NB4 (cell line): ENCODE results near the gene ADRA2C.

Source experiments
- DNase-seq: peaks from one replicate; pipeline ENCODE4 v3.0.0; 2010; ENCODE audit warnings: low read depth
- H3K4me3 ChIP-seq: one replicate; pipeline ENCODE4 v1.5.1; 2011; ENCODE audit warnings: mild to moderate bottlenecking, low read depth, low read length, moderate library complexity
- MYC ChIP-seq: IDR thresholded peaks from 2 replicates; pipeline ENCODE4 v1.6.1; 2011; ENCODE audit warnings: low read depth, low read length
- POLR2A ChIP-seq: IDR thresholded peaks from 2 replicates; pipeline ENCODE4 v1.6.1; 2011; ENCODE audit warnings: mild to moderate bottlenecking; ENCODE audit not compliant: insufficient read length; ENCODE audit errors: extremely low read depth
- TF ChIP-seq, protein P1 (sequence below): IDR thresholded peaks from one replicate; pipeline ENCODE4 v1.5.1; 2012; ENCODE audit warnings: low read depth, low read length
- TF ChIP-seq, protein P2 (sequence below): IDR thresholded peaks from 2 replicates; pipeline ENCODE4 v1.6.1; 2011; ENCODE audit warnings: low read depth, low read length

The ADRA2C gene

DNA sequence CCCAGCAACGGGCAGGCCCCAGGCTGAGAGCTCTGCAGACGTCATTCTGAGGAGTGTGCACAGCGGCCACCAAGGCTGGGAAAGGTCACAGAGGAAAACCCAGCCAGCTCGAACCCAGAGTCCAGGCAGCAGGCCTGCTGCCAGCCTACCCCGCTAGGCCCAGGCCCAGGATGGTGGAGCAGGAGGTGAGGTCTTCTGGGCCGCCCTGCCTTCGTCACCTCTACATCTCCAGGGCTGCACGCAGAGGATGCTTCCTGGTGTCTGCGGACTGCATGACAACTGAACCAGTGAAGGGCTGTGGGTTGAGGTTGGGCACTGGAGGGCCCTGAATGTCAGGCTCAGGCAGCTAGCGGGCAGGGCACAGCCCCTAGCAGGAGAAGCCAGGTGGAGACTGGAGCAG, 5.8 kb upstream of the ADRA2C start:
- TF ChIP-seq, protein P1, sequence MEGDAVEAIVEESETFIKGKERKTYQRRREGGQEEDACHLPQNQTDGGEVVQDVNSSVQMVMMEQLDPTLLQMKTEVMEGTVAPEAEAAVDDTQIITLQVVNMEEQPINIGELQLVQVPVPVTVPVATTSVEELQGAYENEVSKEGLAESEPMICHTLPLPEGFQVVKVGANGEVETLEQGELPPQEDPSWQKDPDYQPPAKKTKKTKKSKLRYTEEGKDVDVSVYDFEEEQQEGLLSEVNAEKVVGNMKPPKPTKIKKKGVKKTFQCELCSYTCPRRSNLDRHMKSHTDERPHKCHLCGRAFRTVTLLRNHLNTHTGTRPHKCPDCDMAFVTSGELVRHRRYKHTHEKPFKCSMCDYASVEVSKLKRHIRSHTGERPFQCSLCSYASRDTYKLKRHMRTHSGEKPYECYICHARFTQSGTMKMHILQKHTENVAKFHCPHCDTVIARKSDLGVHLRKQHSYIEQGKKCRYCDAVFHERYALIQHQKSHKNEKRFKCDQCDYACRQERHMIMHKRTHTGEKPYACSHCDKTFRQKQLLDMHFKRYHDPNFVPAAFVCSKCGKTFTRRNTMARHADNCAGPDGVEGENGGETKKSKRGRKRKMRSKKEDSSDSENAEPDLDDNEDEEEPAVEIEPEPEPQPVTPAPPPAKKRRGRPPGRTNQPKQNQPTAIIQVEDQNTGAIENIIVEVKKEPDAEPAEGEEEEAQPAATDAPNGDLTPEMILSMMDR, result no peak
- TF ChIP-seq, protein P2, sequence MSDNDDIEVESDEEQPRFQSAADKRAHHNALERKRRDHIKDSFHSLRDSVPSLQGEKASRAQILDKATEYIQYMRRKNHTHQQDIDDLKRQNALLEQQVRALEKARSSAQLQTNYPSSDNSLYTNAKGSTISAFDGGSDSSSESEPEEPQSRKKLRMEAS, result no peak
- no peak for TF ChIP-seq POLR2A
- TF ChIP-seq MYC, result no peak
- no peak overlapping the region for H3K4me3 ChIP-seq
- no peak for DNase-seq

GRCh38 chr4:3760841-3761240, 5.3 kb upstream of the ADRA2C start:
- no peak overlapping the region for H3K4me3 ChIP-seq
- TF ChIP-seq, protein P1, result no peak
- no peak for TF ChIP-seq POLR2A
- TF ChIP-seq, protein P2, result no peak
- TF ChIP-seq MYC, result no peak
- no peak for DNase-seq

DNA sequence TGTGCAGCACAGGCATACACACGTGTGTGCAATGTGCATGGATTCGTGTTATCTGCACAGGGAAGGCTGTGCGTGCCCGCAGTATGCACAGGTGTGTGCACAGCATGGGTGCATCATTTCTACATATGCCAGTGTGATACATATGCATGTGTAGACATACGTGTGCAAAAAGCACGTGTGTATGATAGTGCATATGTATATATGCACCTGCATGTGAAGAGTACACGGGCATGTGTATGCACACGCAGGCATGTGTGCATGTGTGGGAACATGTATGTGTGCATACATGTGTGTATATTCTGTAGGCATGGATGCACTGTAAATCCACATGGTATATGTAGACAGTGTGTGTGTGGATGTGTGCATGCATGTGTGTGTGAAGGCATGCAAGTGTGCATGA, 3.9 kb upstream of the ADRA2C start:
- no peak overlapping the region for H3K4me3 ChIP-seq
- TF ChIP-seq, protein P1, result no peak
- TF ChIP-seq POLR2A (no peak), MYC (no peak)
- TF ChIP-seq, protein P2, result 0 out of 2 replicates have a peak, but pooled peaks have one; percentile 3
- no peak for DNase-seq

DNA sequence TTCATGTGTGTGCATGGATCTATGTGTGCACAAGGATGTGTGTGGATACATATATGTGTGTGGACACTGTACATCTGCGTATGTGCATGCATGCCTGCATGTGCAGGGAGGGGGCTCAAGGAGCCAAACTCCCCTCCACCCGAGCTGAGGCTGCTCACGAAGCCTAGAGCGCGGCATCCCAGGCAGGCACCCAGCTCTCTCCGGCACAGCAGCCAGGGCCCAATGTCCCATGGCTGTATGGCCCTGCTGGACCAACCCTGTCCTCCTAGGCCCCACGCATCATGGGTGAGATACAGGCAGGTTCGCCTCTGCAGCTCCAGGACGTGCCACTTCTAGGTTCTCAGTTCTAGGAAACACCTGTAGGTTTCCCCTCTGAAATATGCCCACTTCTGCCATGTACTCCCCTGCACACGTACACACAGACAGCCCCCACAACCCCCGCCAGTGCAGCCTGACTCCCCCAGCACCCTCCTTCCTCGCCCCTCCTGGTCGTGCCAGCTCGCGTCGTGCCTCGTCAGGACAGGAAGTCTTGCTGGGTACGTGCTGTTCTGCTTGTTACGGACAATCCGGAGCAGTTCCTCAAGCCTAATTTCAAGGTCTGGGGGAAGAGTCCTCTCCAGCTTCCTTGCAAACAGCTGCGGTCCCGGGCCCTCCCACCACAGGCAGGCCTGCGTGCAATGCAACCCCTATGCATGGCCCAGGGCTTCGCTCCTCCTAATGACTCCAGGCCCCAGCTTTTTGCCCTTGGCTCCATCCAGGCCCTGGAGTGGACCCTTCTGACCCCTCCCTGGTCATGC, 3.2 kb upstream of the ADRA2C start:
- TF ChIP-seq, protein P2, result no peak
- TF ChIP-seq, protein P1, result no peak
- TF ChIP-seq POLR2A, result no peak
- TF ChIP-seq MYC, result no peak
- DNase-seq, result peak; percentile 71
- H3K4me3 ChIP-seq, result no peak overlapping the region

DNA sequence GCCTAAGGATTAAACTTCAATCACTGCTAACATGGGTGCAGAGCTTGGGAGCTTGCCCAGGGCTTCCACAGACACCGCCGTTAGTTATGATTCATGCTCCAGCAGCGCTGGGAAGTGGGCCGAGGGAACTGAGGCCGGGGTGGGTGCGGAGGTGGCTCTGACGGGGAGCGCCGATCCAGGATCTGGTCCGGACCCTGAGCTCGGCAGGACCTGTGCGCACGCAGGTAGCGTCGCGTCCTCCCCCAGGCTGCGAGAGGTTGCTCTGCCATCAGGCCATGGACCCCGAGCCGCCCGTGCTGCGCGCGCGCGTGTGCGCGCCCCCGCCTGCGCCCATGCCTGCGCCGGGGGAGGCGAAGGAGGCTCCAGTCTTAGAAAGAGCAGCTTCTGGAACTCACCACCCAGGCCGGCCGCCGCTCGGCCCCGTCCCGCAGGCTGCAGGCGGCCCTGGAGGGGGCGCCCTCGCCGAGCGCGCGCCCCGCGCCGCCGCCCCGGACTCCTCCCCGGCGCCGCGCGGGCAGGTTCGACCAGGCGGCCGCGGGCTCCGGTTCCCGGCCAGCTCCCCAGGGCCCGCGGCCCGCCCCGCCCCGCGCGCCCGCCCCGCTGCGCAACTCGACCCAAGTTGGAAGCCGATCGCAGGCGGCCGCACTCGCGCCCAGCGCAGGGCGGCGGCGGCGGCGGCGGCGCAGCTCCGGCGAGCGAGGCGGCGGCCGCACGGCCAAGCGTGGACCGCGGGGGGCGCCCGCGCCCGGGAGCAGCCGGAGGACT, 732 bp upstream of the ADRA2C start:
- TF ChIP-seq, protein P1, result no peak
- TF ChIP-seq MYC (no peak), POLR2A (no peak)
- TF ChIP-seq, protein P2, result no peak
- H3K4me3 ChIP-seq, result no peak overlapping the region
- DNase-seq, result no peak
